GM19452 (cell line): Measurements from ENCODE around the gene FHIT.
"Not testable (repeated sequence)": the region's sequence is repeated elsewhere in the genome, so short reads cannot be mapped to it uniquely, and the experiment has no call there.

Experiments used
- ATAC-seq: cut with Tn5 transposase; IDR thresholded peaks from one replicate; pipeline ENCODE4 v1.9.1; 2021; ENCODE audit not compliant: unreplicated experiment

FHIT gene

GRCh38 chr3:61227799-61228198 is 23.5 kb downstream of the FHIT start:
- ATAC-seq, result no peak

GRCh38 chr3:61226166-61226686 is 25.0 kb downstream of the FHIT start:
- ATAC-seq, result no peak

- ATAC-seq, result no peak
These were observed 26.4 kb downstream of the FHIT start for GRCh38 chr3:61224823-61225222.

- no peak for ATAC-seq
These were observed 27.8 kb downstream of the FHIT start for GRCh38 chr3:61223451-61223850.

- ATAC-seq, result no peak
These were observed 28.8 kb downstream of the FHIT start for GRCh38 chr3:61222467-61222866.

GRCh38 chr3:61221759-61222362 is 29.4 kb downstream of the FHIT start:
- no peak for ATAC-seq

GRCh38 chr3:61218504-61218903 is 32.7 kb downstream of the FHIT start:
- no peak for ATAC-seq

GRCh38 chr3:61216171-61216570 is 35.1 kb downstream of the FHIT start:
- not testable (repeated sequence) for ATAC-seq

- ATAC-seq, result no peak
These were observed 49.2 kb downstream of the FHIT start for GRCh38 chr3:61202086-61202485.

GRCh38 chr3:61201071-61201470 is 50.2 kb downstream of the FHIT start:
- no peak for ATAC-seq

GRCh38 chr3:61200270-61200669 is 51.0 kb downstream of the FHIT start:
- ATAC-seq, result no peak

- ATAC-seq, result no peak
These were observed 51.4 kb downstream of the FHIT start for GRCh38 chr3:61199843-61200242.

- ATAC-seq, result no peak
These were observed 56.2 kb downstream of the FHIT start for GRCh38 chr3:61194892-61195538.

GRCh38 chr3:61192222-61192621 is 59.0 kb downstream of the FHIT start:
- no peak for ATAC-seq

GRCh38 chr3:61190205-61190604 is 61.0 kb downstream of the FHIT start:
- ATAC-seq, result not testable (repeated sequence)

GRCh38 chr3:61186030-61186429 is 65.2 kb downstream of the FHIT start:
- ATAC-seq, result no peak

- no peak for ATAC-seq
These were observed 66.3 kb downstream of the FHIT start for GRCh38 chr3:61184956-61185355.

GRCh38 chr3:61182662-61183061 is 68.6 kb downstream of the FHIT start:
- ATAC-seq, result peak; percentile 40

GRCh38 chr3:61181874-61182273 is 69.4 kb downstream of the FHIT start:
- ATAC-seq, result peak; percentile 94

- ATAC-seq, result no peak
These were observed 71.0 kb downstream of the FHIT start for GRCh38 chr3:61180206-61180605.

- ATAC-seq, result no peak
These were observed 73.1 kb downstream of the FHIT start for GRCh38 chr3:61178167-61178566.

- ATAC-seq, result no peak
These were observed 73.8 kb downstream of the FHIT start for GRCh38 chr3:61177450-61177849.

GRCh38 chr3:61173676-61174075 is 77.6 kb downstream of the FHIT start:
- ATAC-seq, result no peak
